Ascending aorta (tissue), 2 donors: Measurements from ENCODE around the gene DCDC2C. TPM values are rescaled to one million over a fixed set of nuclear protein-coding genes. Genes with fewer than 3 reads are reported as not detected.

Experiments
- DNase-seq, 2 donors: peaks; one replicate each; pipeline ENCODE4 v3.0.0-alpha.2; 2019; ENCODE audit warnings: low spot score in 2 of 2
- H3K27ac ChIP-seq, 2 donors: fragments of 200-600 bp; sonication (generic); one replicate each; pipeline ENCODE4 v1.5.1; 2016 to 2017; ENCODE audit warnings: mild to moderate bottlenecking in 1 of 2
- H3K27me3 ChIP-seq: fragments of 200-600 bp; sonication (generic); one replicate; pipeline ENCODE4 v1.5.1; 2017
- H3K36me3 ChIP-seq, 2 donors: fragments of 200-600 bp; sonication (generic); one replicate each; pipeline ENCODE4 v1.5.1; 2016
- H3K4me1 ChIP-seq, 2 donors: fragments of 200-600 bp; sonication (generic); one replicate each; pipeline ENCODE4 v1.5.1; 2016 to 2017; ENCODE audit warnings: mild to moderate bottlenecking in 1 of 2
- H3K4me3 ChIP-seq, 2 donors: fragments of 200-600 bp; sonication (generic); one replicate each; pipeline ENCODE4 v1.5.1; 2016 to 2017; ENCODE audit warnings: mild to moderate bottlenecking in 1 of 2
- H3K9me3 ChIP-seq, 2 donors: fragments of 200-600 bp; sonication (generic); one replicate each; pipeline ENCODE4 v1.5.1; 2016
- CTCF ChIP-seq, 3 experiments: fragments of 200-600 bp in 2 of 3; fragments of 450-650 bp in 1 of 3; sonication (generic) in 2 of 3; IDR thresholded peaks; one replicate each; pipeline ENCODE4 v1.5.1; 2016 to 2019; ENCODE audit warnings: antibody characterized with exemption in 3 of 3, mild to moderate bottlenecking in 1 of 3, moderate library complexity in 1 of 3
- intact Hi-C: fragments of 100-400 bp; cut with DNase I; formaldehyde crosslinking; loops from one replicate; pipeline ENCODE4 v1.15.1; 2023
- total RNA-seq: library from RNA; depleted of rRNA; stranded (reverse); fragments of >200 nt; gene quantifications from one replicate; pipeline ENCODE4 v1.1.0, GENCODE V29; 2016

DCDC2C gene
- total RNA-seq, 1 donor from 2014 or later, result 2.4 TPM

DNA sequence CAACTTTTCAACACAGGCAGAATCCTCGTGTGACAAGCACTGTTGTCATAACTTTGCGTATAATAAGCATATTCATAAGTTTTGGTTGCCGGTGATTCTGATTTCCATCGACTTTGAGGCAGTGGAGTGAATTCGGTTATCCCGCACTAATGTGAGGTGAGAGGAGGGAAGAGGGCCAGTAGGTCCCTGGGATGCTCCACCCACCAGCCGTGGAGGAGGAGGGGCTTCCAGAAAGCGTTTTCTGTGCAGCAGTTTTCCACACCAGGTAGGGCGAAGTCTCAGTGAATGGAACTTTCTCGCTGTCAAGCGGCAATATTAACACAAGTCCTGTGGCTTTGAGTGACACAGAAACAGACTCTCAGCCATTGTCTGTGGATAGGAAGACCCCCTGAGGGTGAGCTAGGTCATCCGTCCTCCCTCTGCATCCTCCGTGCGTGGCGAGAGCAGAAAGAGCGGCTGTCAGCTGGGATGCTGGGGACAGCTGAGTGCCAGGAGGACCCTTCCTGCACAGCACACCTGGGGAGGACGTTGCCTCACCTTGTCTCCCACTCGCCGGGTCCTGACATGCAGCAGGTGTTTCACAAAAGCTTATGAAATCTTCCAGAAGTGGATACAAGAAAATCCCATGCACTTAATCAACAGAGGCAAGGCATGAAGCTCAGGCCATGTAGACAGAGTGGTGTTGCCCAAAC is 67.5 kb downstream of the DCDC2C start:
- H3K4me3 ChIP-seq, result no peak overlapping the region
- no peaks in the 10 kb centered on the region for H3K9me3 ChIP-seq
- no peak for DNase-seq
- no peak overlapping the region for H3K27ac ChIP-seq
- no peaks in the 10 kb centered on the region for H3K36me3 ChIP-seq
- intact Hi-C loops, result no loop called here
- no peaks in the 10 kb centered on the region for H3K27me3 ChIP-seq
- no peaks in the 10 kb centered on the region for H3K4me1 ChIP-seq
- no peak for TF ChIP-seq CTCF (IDR thresholded peaks at IDR 0.05)

GRCh38 chr2:3771576-3771975 is 68.2 kb downstream of the DCDC2C start:
- DNase-seq, result no peak
- Histone ChIP-seq H3K27ac (no peak overlapping the region), H3K9me3 (no peaks in the 10 kb centered on the region), H3K27me3 (no peaks in the 10 kb centered on the region), H3K4me3 (no peak overlapping the region), H3K4me1 (no peaks in the 10 kb centered on the region), H3K36me3 (no peaks in the 10 kb centered on the region)
- no peak for TF ChIP-seq CTCF (IDR thresholded peaks at IDR 0.05)
- intact Hi-C loops, result no loop called here

DNA sequence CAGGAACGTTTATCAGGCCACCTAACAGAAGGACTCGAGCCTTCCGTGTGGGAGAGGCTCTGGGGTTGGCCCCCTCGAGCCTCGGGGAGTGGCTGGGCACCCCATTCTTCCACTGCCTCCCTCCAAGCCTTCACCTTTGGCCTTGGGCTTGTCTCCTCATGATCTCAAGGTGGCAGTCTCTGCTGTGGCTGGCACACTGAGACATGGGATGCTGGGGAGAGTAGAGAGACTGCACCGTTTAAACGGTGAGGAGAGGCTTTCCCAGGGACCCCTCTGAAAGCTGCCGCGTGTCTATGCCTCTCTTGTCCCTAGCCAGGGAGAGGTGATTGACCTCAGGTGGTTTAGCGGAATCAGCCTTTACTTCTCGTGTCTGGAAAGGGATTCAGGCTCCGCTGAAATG is 71.0 kb downstream of the DCDC2C start:
- Histone ChIP-seq H3K36me3 (no peaks in the 10 kb centered on the region), H3K4me3 (no peak overlapping the region), H3K27me3 (no peaks in the 10 kb centered on the region), H3K27ac (no peak overlapping the region), H3K4me1 (no peaks in the 10 kb centered on the region), H3K9me3 (no peaks in the 10 kb centered on the region)
- DNase-seq, result no peak
- no peak for TF ChIP-seq CTCF (IDR thresholded peaks at IDR 0.05)
- intact Hi-C loops, result no loop called here

GRCh38 chr2:3776311-3776710 is 72.9 kb downstream of the DCDC2C start:
- no peaks in the 10 kb centered on the region for H3K36me3 ChIP-seq
- H3K27me3 ChIP-seq, result no peaks in the 10 kb centered on the region
- DNase-seq, result no peak
- intact Hi-C loops, result no loop called here
- H3K4me1 ChIP-seq, result no peaks in the 10 kb centered on the region
- H3K4me3 ChIP-seq, result no peak overlapping the region
- H3K27ac ChIP-seq, result no peak overlapping the region
- no peaks in the 10 kb centered on the region for H3K9me3 ChIP-seq
- no peak for TF ChIP-seq CTCF (IDR thresholded peaks at IDR 0.05)

DNA sequence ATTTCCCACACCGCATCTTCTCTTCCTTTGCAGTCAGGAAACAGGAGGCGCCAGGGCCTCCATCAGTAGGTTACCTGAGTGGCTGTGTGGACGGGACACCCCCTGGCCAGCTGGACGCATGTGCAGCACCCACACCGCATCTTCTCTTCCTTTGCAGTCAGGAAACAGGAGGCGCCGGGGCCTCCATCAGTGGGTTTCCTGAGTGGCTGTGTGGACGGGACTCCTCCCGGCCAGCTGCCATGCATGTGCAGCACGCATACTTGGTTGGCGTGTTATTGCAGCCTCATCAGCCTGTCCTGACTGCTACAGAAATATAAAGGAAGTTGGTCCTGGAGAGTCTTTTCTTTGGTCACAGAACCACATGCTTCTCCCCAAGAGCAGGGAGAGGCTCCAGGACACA is 74.6 kb downstream of the DCDC2C start:
- intact Hi-C loops, result loop anchor here (2.0 kb wide), 1 partner anchor 85 kb away; no protein-coding TSS in a partner anchor
- Histone ChIP-seq H3K27me3 (no peaks in the 10 kb centered on the region), H3K9me3 (no peaks in the 10 kb centered on the region), H3K27ac (no peak overlapping the region), H3K4me3 (no peak overlapping the region), H3K4me1 (no peaks in the 10 kb centered on the region), H3K36me3 (no peaks in the 10 kb centered on the region)
- TF ChIP-seq CTCF (IDR thresholded peaks at IDR 0.05), result no peak
- no peak for DNase-seq
